SK-N-SH treated with all-trans-retinoic acid at 6 μM for 48 hours (cell line): ENCODE results near the gene IL17REL.
A peak's percentile ranks its signal among the peaks of the same experiment; 100 is the strongest.
"Not testable (repeated sequence)": the region's sequence is repeated elsewhere in the genome, so short reads cannot be mapped to it uniquely, and the experiment has no call there.

Experiments used
- ATAC-seq: fragments of 200-7000 bp; cut with Tn5 transposase; 3 replicates; pipeline ENCODE4 v1.9.1; 2020; ENCODE audit warnings: mild to moderate bottlenecking, moderate library complexity
- ARNTL ChIP-seq: fragments of 450-650 bp; formaldehyde crosslinking; IDR thresholded peaks from 2 replicates; pipeline ENCODE4 v1.5.0; 2020; ENCODE audit warnings: low read depth, mild to moderate bottlenecking, moderate library complexity, borderline replicate concordance
- CSDC2 ChIP-seq: fragments of 250-450 bp; sonication (Bioruptor Pico); IDR thresholded peaks from 2 replicates; pipeline ENCODE4 v1.5.0; 2020; ENCODE audit warnings: mild to moderate bottlenecking, moderate library complexity
- ESRRG ChIP-seq: fragments of 250-450 bp; sonication (Bioruptor Pico); IDR thresholded peaks from 2 replicates; pipeline ENCODE4 v1.6.1; 2021; ENCODE audit warnings: mild to moderate bottlenecking
- GLIS3 ChIP-seq: fragments of 250-450 bp; sonication (Bioruptor Pico); IDR thresholded peaks from 2 replicates; pipeline ENCODE4 v1.5.0; 2020; ENCODE audit warnings: mild to moderate bottlenecking, moderate library complexity
- OSR1 ChIP-seq: fragments of 250-450 bp; sonication (Bioruptor Pico); IDR thresholded peaks from 2 replicates; pipeline ENCODE4 v1.8.0; 2022; ENCODE audit warnings: moderate library complexity, mild to moderate bottlenecking, inconsistent platforms
- PATZ1 ChIP-seq: fragments of 250-450 bp; sonication (Bioruptor Pico); IDR thresholded peaks from 2 replicates; pipeline ENCODE4 v1.8.0; 2020; ENCODE audit warnings: mild to moderate bottlenecking, moderate library complexity, borderline replicate concordance
- PPARA ChIP-seq: fragments of 250-450 bp; sonication (Bioruptor Pico); IDR thresholded peaks from 2 replicates; pipeline ENCODE4 v1.5.0; 2020; ENCODE audit warnings: mild to moderate bottlenecking, borderline replicate concordance
- RARB ChIP-seq: fragments of 250-450 bp; sonication (Bioruptor Pico); IDR thresholded peaks from 2 replicates; pipeline ENCODE4 v1.8.0; 2021; ENCODE audit warnings: mild to moderate bottlenecking, moderate library complexity
- SNAI2 ChIP-seq: fragments of 250-450 bp; sonication (Bioruptor Pico); IDR thresholded peaks from 2 replicates; pipeline ENCODE4 v1.5.0; 2020; ENCODE audit warnings: mild to moderate bottlenecking, moderate library complexity
- TCF4 ChIP-seq: fragments of 250-450 bp; sonication (Bioruptor Pico); IDR thresholded peaks from 2 replicates; pipeline ENCODE4 v1.8.0; 2021; ENCODE audit warnings: mild to moderate bottlenecking, moderate library complexity, borderline replicate concordance
- TOX ChIP-seq: fragments of 250-450 bp; sonication (Bioruptor Pico); IDR thresholded peaks from 2 replicates; pipeline ENCODE4 v1.8.0; 2021; ENCODE audit warnings: mild to moderate bottlenecking, moderate library complexity, borderline replicate concordance
- ZC3H10 ChIP-seq: fragments of 250-450 bp; sonication (Bioruptor Pico); IDR thresholded peaks from 2 replicates; pipeline ENCODE4 v1.5.1; 2021; ENCODE audit warnings: mild to moderate bottlenecking, moderate library complexity
- ZFP3 ChIP-seq: fragments of 250-450 bp; sonication (Bioruptor Pico); IDR thresholded peaks from 2 replicates; pipeline ENCODE4 v1.5.0; 2020; ENCODE audit warnings: mild to moderate bottlenecking, moderate library complexity
- ZFP30 ChIP-seq: fragments of 450-650 bp; formaldehyde crosslinking; IDR thresholded peaks from 2 replicates; pipeline ENCODE4 v1.5.0; 2022; ENCODE audit warnings: mild to moderate bottlenecking, moderate library complexity
- ZNF565 ChIP-seq: fragments of 450-650 bp; formaldehyde crosslinking; conservative IDR thresholded peaks from 2 replicates; pipeline ENCODE4 v1.5.0; 2020; ENCODE audit warnings: low read depth, mild to moderate bottlenecking, moderate library complexity
- ZNF8 ChIP-seq: fragments of 450-650 bp; formaldehyde crosslinking; IDR thresholded peaks from 2 replicates; pipeline ENCODE4 v1.5.0; 2020; ENCODE audit warnings: mild to moderate bottlenecking, moderate library complexity
- TF ChIP-seq, protein P1 (sequence below): fragments of 250-450 bp; sonication (Bioruptor Pico); IDR thresholded peaks from 2 replicates; pipeline ENCODE4 v1.8.0; 2021; ENCODE audit warnings: low read depth, mild to moderate bottlenecking, moderate library complexity, borderline replicate concordance
- TF ChIP-seq, protein P2 (sequence below): fragments of 250-450 bp; sonication (Bioruptor Pico); IDR thresholded peaks from 2 replicates; pipeline ENCODE4 v1.5.1; 2021; ENCODE audit warnings: mild to moderate bottlenecking, moderate library complexity
- TF ChIP-seq, protein P3 (sequence below): fragments of 250-450 bp; sonication (Bioruptor Pico); IDR thresholded peaks from 2 replicates; pipeline ENCODE4 v1.5.1; 2020; ENCODE audit warnings: low read depth, mild to moderate bottlenecking, moderate library complexity

Gene IL17REL

DNA sequence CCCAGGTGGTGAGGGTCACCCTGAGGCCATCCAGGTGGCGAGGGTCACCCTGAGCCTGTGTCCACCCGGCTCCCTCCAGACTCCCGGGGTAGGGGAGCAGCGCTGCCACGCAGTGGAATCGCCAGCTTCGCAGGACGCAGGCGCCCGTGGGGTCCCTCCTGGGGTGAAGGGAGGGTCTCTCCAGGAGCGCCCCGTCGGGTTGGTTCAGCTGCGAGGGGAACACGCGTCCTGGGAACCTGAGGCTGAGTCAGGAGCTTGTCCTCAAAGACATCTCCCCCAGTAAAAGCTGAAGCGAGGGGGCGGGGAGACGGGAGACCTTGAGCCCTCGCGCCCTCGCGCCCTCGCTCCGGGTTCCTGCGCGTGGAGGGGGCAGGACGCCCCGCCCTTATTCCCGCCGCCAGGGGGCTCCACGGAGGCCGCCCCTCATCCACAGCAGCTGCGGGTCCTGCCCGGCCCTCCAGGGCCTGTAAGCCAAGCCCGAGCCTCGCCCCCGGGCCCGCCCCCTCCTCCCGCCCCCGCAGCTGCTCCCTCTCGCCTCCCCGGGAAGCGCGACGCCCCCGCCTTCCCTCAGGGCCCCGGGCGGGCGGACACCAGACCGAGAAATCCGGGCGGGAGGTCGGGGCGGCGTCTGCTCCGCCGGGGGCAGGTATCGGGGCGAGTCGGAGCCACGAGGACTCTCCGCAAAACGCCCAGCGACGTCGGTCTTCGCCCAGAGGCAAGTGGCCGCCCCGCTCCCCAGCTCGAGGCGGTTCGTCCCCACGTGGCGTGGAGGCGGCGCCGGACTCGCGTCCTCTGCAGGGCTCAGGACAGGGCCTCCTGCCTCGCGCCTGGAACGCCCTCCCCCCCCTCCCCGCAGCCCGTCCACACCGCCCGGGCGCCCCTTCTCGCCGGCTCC lies 29.2 kb downstream of the IL17REL start (continued):
- TF ChIP-seq GLIS3 (CRISPR knock-in tag) (no peak), ARNTL (CRISPR knock-in tag) (no peak), SNAI2 (CRISPR knock-in tag) (no peak), CSDC2 (CRISPR knock-in tag) (no peak), ZFP3 (CRISPR knock-in tag) (no peak), TOX (CRISPR knock-in tag) (no peak)

- not testable (repeated sequence) for ATAC-seq
Measured at GRCh38 chr22:49981799-49982198, 30.8 kb downstream of the IL17REL start.

- peak; percentile 67; the same call in 2 of the 3 replicates for ATAC-seq
- TF ChIP-seq GLIS3 (CRISPR knock-in tag) = no peak
- peak; percentile 77 for TF ChIP-seq ZFP30 (CRISPR knock-in tag)
Measured at GRCh38 chr22:49979587-49980264, 32.8 kb downstream of the IL17REL start.

GRCh38 chr22:49977578-49977977 lies 35.0 kb downstream of the IL17REL start:
- no peak for ATAC-seq
- TF ChIP-seq, protein P1, sequence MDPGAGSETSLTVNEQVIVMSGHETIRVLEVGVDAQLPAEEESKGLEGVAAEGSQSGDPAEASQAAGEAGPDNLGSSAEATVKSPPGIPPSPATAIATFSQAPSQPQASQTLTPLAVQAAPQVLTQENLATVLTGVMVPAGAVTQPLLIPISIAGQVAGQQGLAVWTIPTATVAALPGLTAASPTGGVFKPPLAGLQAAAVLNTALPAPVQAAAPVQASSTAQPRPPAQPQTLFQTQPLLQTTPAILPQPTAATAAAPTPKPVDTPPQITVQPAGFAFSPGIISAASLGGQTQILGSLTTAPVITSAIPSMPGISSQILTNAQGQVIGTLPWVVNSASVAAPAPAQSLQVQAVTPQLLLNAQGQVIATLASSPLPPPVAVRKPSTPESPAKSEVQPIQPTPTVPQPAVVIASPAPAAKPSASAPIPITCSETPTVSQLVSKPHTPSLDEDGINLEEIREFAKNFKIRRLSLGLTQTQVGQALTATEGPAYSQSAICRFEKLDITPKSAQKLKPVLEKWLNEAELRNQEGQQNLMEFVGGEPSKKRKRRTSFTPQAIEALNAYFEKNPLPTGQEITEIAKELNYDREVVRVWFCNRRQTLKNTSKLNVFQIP = no peak
- TF ChIP-seq ZNF8 (CRISPR knock-in tag) (no peak), SNAI2 (CRISPR knock-in tag) (no peak), ZFP30 (CRISPR knock-in tag) (no peak), PATZ1 (CRISPR knock-in tag) (no peak), RARB (CRISPR knock-in tag) (no peak), ZC3H10 (CRISPR knock-in tag) (no peak), TCF4 (no peak), ARNTL (CRISPR knock-in tag) (no peak), OSR1 (CRISPR knock-in tag) (no peak)
- TF ChIP-seq, protein P2, sequence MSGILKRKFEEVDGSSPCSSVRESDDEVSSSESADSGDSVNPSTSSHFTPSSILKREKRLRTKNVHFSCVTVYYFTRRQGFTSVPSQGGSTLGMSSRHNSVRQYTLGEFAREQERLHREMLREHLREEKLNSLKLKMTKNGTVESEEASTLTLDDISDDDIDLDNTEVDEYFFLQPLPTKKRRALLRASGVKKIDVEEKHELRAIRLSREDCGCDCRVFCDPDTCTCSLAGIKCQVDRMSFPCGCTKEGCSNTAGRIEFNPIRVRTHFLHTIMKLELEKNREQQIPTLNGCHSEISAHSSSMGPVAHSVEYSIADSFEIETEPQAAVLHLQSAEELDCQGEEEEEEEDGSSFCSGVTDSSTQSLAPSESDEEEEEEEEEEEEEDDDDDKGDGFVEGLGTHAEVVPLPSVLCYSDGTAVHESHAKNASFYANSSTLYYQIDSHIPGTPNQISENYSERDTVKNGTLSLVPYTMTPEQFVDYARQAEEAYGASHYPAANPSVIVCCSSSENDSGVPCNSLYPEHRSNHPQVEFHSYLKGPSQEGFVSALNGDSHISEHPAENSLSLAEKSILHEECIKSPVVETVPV (CRISPR knock-in tag) = no peak
- TF ChIP-seq, protein P3, sequence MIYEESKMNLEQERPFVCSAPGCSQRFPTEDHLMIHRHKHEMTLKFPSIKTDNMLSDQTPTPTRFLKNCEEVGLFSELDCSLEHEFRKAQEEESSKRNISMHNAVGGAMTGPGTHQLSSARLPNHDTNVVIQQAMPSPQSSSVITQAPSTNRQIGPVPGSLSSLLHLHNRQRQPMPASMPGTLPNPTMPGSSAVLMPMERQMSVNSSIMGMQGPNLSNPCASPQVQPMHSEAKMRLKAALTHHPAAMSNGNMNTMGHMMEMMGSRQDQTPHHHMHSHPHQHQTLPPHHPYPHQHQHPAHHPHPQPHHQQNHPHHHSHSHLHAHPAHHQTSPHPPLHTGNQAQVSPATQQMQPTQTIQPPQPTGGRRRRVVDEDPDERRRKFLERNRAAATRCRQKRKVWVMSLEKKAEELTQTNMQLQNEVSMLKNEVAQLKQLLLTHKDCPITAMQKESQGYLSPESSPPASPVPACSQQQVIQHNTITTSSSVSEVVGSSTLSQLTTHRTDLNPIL (CRISPR knock-in tag) = no peak

DNA sequence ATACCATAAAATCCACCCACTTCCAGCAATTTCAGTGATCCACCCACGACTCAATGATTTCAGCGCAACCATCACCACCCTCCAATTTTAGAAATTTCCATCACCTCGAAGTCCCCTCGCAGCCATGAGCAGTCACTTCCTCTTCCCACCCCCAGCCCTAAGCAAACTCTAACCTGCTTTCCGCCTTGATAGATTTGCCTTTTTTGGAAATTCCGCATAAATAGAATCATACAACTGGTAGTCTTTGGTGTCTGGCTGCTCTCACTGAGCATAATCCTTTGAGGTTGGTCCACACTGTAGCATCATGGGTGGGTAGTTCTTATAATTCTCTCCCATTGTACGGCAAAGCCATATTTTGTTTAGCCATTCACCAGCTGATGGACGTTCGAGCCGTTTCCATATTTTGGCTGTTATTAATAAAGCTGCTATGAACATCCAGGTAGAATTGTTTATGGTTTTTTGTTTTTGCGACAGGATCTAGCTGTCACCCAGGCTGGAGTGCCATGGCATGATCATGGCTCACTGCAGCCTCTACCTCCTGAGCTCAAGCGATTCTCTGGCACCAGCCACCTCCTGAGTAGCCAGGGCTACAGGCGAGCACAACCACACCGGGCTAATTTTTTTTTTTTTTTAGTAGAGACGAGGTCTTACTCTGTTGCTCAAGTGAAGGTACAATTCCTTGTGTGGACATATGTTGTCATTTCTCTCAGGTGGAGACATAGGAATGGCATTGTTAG lies 36.0 kb downstream of the IL17REL start:
- no peak for TF ChIP-seq GLIS3 (CRISPR knock-in tag)
- no peak for TF ChIP-seq PPARA (CRISPR knock-in tag)
- no peak for TF ChIP-seq ZFP3 (CRISPR knock-in tag)
- no peak for TF ChIP-seq ZNF565 (CRISPR knock-in tag)
- TF ChIP-seq ESRRG = no peak
- TF ChIP-seq, protein P3 (CRISPR knock-in tag) = no peak
- TF ChIP-seq, protein P1 = no peak
- TF ChIP-seq, all 23 proteins: peak for 0
- peak; percentile 45 for ATAC-seq
